ENCODE data around the gene FBXO36. TPM values are rescaled to one million over a fixed set of nuclear protein-coding genes. Genes with fewer than 3 reads are reported as not detected.

FBXO36 gene
- total and polyA plus RNA-seq, 7 donors, result 0.90 to 3.5 (median 2.9) TPM

DNA sequence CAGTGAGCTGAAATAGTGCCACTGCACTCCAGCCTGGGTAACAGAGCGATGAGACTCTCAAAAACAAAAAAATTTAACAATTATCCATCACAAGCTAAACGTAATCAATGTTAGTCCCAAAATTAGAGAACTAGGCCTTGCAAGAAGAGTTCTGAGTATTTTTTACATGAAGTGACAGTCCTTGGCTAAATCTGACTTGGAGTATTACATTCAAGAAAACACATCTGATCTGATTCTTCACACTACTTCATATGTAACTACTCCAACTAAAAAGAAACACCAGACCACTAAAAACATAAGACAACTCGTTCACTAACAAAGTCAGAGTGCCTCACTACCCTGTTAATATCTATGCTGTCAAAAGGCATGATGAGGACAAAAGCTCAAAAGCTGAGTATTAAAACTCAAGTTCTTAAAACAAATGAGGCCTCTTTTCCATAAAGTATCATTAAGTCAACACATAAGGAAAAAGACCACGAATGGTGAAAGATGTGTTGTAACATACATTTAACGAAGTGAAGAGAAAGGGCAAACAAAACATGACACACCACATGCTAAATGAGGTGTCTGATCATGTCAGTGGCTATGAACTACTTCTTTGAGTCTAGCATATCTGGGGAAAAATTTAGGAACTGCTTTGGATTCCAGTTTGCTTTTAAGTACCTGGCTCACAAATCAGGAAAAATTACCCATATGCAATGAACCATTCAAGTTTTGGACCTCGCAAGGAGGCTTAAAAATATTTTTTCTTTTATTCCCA lies 42.9 kb upstream of the FBXO36 start:
- H3K27me3 ChIP-seq, result no peaks in the 10 kb centered on the region
- no peak for DNase-seq
- no peak for TF ChIP-seq POLR2AphosphoS5 (IDR thresholded peaks at IDR 0.05)
- H3K9me3 ChIP-seq, result no peaks in the 10 kb centered on the region
- H3K36me3 ChIP-seq, result peaks cover 0 to 43% (median 24%) of the 10 kb centered on the region in 4 donors
- intact Hi-C loops (cut with DNase I), result no loop called here
- H3K4me1 ChIP-seq, result peaks cover 0 to 8% (median 1%) of the 10 kb centered on the region in 4 donors
- no peak overlapping the region for H3K4me3 ChIP-seq
- WGBS, 2 donors, result 92 to 93% methylated on average over 6 of the region's 6 CpGs
- H3K27ac ChIP-seq, result no peak overlapping the region

GRCh38 chr2:229880892-229881586 lies 41.3 kb upstream of the FBXO36 start:
- Histone ChIP-seq H3K27me3 (no peaks in the 10 kb centered on the region), H3K4me3 (no peak overlapping the region), H3K9me3 (no peaks in the 10 kb centered on the region), H3K4me1 (peaks cover 0 to 14% (median 2%) of the 10 kb centered on the region in 4 donors), H3K36me3 (peaks cover 0 to 43% (median 24%) of the 10 kb centered on the region in 4 donors), H3K27ac (no peak overlapping the region)
- DNase-seq, result no peak
- intact Hi-C loops (cut with DNase I), result no loop called here
- 95% methylated on average over 5 of the region's 5 CpGs for WGBS, 2 donors
- no peak for TF ChIP-seq POLR2A (IDR thresholded peaks at IDR 0.05)
- no peak for TF ChIP-seq EP300 (IDR thresholded peaks at IDR 0.05)
- no peak for TF ChIP-seq POLR2AphosphoS5 (IDR thresholded peaks at IDR 0.05)
- TF ChIP-seq, protein P1, sequence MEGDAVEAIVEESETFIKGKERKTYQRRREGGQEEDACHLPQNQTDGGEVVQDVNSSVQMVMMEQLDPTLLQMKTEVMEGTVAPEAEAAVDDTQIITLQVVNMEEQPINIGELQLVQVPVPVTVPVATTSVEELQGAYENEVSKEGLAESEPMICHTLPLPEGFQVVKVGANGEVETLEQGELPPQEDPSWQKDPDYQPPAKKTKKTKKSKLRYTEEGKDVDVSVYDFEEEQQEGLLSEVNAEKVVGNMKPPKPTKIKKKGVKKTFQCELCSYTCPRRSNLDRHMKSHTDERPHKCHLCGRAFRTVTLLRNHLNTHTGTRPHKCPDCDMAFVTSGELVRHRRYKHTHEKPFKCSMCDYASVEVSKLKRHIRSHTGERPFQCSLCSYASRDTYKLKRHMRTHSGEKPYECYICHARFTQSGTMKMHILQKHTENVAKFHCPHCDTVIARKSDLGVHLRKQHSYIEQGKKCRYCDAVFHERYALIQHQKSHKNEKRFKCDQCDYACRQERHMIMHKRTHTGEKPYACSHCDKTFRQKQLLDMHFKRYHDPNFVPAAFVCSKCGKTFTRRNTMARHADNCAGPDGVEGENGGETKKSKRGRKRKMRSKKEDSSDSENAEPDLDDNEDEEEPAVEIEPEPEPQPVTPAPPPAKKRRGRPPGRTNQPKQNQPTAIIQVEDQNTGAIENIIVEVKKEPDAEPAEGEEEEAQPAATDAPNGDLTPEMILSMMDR (IDR thresholded peaks at IDR 0.05), result no peak

DNA sequence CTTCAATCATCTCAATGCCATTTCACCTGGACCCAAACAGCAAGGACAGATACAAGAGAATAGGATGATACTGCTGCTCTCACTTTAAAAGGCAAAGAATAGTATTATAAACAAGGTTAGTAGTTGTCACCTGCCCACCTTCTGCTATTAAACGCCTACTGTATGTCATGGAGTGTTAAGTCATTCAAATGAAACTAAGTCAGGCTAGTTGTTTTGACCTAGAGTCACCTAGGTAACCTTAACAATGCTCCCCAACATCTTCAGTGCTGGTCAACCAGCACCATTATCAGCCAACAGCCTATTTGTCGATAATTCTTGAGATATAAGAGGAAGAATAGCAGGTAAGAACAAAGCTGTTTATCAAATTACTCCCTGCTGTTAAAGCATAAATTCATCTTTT lies 39.7 kb upstream of the FBXO36 start:
- Histone ChIP-seq H3K27ac (no peak overlapping the region), H3K27me3 (no peaks in the 10 kb centered on the region), H3K4me1 (peaks cover 0 to 27% (median 4%) of the 10 kb centered on the region in 4 donors), H3K9me3 (no peaks in the 10 kb centered on the region), H3K4me3 (no peak overlapping the region), H3K36me3 (peaks cover 0 to 30% (median 20%) of the 10 kb centered on the region in 4 donors)
- no peak for DNase-seq
- 61 to 87% methylated on average over 2 of the region's 2 CpGs for WGBS, 2 donors
- TF ChIP-seq EP300 (IDR thresholded peaks at IDR 0.05) (no peak), POLR2A (IDR thresholded peaks at IDR 0.05) (no peak), POLR2AphosphoS5 (IDR thresholded peaks at IDR 0.05) (no peak)
- TF ChIP-seq, protein P1 (IDR thresholded peaks at IDR 0.05), result no peak
- intact Hi-C loops (cut with DNase I), result no loop called here

- intact Hi-C loops (cut with DNase I), result no loop called here
- Histone ChIP-seq H3K4me1 (peaks cover 0 to 33% (median 9%) of the 10 kb centered on the region in 4 donors), H3K27ac (no peak overlapping the region), H3K27me3 (no peaks in the 10 kb centered on the region), H3K4me3 (no peak overlapping the region), H3K9me3 (no peaks in the 10 kb centered on the region), H3K36me3 (peaks cover 0 to 5% (median 0%) of the 10 kb centered on the region in 4 donors)
- WGBS, 2 donors, result 89 to 90% methylated on average over 5 of the region's 5 CpGs
- DNase-seq, result no peak
- TF ChIP-seq, protein P1 (IDR thresholded peaks at IDR 0.05), result no peak
- TF ChIP-seq POLR2AphosphoS5 (IDR thresholded peaks at IDR 0.05) (no peak), EP300 (IDR thresholded peaks at IDR 0.05) (no peak), POLR2A (IDR thresholded peaks at IDR 0.05) (no peak)
These were observed 37.3 kb upstream of the FBXO36 start for GRCh38 chr2:229884775-229885699.

Data from sigmoid colon (tissue), 7 donors.